Vagina (tissue), 2 donors: ENCODE results near the gene CNTNAP5.

ENCODE experiments used
- POLR2A ChIP-seq, 2 donors: fragments of 450-650 bp; IDR thresholded peaks; one replicate each; pipeline ENCODE4 v1.6.1; 2017; ENCODE audit warnings: antibody characterized with exemption in 2 of 2, mild to moderate bottlenecking in 2 of 2, moderate library complexity in 2 of 2
- TF ChIP-seq, protein P1 (sequence below), 3 experiments: fragments of 450-650 bp in 2 of 3; fragments of 200-600 bp in 1 of 3; sonication (generic) in 1 of 3; IDR thresholded peaks; one replicate each; pipeline ENCODE4 v1.5.1; 2017 to 2019; ENCODE audit warnings: antibody characterized with exemption in 3 of 3, mild to moderate bottlenecking in 2 of 3, moderate library complexity in 2 of 3

DNA sequence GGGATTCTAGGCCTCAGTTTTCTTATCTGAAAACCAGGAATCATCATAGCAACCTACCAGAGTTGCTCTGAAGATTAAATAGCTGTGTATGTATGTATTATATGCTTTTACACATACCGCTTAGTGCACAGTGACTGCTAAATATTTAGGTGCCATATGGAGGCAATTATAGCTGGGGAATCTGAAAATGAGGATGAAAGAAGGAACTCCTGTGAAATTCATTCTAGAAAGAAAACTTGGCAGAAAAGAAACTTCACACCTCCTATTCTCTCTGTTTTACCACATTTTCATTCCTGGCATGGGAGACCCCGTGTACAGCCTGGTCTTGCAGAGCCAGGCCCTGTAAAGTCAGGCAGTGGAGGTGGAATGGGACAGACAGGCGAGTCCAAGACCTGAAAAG lies 862.4 kb downstream of the CNTNAP5 start:
- TF ChIP-seq, protein P1, sequence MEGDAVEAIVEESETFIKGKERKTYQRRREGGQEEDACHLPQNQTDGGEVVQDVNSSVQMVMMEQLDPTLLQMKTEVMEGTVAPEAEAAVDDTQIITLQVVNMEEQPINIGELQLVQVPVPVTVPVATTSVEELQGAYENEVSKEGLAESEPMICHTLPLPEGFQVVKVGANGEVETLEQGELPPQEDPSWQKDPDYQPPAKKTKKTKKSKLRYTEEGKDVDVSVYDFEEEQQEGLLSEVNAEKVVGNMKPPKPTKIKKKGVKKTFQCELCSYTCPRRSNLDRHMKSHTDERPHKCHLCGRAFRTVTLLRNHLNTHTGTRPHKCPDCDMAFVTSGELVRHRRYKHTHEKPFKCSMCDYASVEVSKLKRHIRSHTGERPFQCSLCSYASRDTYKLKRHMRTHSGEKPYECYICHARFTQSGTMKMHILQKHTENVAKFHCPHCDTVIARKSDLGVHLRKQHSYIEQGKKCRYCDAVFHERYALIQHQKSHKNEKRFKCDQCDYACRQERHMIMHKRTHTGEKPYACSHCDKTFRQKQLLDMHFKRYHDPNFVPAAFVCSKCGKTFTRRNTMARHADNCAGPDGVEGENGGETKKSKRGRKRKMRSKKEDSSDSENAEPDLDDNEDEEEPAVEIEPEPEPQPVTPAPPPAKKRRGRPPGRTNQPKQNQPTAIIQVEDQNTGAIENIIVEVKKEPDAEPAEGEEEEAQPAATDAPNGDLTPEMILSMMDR (IDR thresholded peaks at IDR 0.05), result no peak
- TF ChIP-seq POLR2A (IDR thresholded peaks at IDR 0.05), result no peak
